NCI-H774 (cell line): ENCODE measurements around the gene LAIR2.
"Not testable (repeated sequence)": the region's sequence is repeated elsewhere in the genome, so short reads cannot be mapped to it uniquely, and the experiment has no call there.

Experiments used
- DNase-seq: peaks from one replicate; lab custom pipeline; 2025; lab: John Stamatoyannopoulos, UW

Gene LAIR2

DNA sequence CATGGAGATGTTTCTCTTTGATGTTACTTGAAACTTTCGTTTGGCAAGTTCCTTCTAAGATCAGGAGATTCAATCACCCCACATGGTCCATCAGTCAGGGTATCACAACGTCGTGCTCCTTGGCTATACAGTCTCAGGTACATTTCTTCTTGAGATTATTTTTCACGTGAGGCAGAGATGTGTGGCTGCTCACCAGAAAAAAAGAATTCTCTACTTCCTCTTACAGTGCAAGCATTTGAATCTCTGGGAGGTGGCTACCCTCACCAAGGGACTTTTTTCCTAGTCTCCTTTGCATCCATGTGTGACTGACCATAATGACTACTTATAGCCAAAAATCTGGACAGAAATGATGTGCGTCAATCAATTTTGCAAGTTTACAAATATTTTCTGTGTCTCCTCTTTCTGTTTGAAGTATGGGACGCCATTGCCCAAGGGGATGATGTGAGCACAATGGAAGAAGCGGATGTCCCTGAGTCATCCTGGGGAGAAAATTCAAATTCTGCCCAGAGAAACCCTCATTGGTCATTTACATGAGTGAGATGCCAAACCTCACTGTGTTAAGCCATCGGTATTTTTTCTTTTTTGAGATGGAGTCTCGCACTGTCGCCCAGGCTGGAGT is 8.6 kb upstream of the LAIR2 start:
- no peak for DNase-seq

GRCh38 chr19:54495284-54495683 is 7.3 kb upstream of the LAIR2 start:
- DNase-seq: not testable (repeated sequence)

DNA sequence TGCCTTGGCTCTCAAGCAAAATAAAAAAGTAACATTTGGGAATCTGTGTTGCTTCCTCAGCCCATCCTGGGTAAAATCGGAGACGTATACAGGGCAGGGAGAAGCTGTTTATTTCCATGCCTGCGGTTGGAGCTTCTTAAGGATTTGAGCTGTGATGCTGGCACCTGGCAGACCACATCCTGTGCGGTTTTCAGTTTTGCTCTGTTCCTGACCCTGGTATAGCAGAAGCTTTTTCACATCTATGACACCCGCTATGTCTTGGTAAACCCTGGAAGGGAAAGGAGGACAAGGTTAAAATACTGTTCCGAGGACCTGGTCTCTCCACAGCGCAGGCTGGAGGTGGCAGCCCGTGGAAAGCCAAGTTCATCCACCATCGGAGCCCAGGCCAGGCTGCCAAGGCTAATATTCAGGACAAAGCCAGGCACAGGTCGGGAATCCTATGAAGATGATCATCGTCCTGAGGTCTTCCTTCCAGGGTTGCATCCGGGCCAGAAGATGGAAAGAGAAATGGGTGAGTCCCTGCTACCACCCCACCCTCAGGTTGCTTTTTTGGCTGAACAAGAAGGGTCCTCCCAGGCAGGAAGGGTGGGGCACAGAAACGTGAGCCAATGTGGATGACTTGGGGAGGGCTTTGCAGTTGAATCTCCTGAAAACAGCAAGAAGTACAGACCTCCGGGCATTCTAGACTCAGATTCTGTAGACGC is 4.7 kb upstream of the LAIR2 start:
- not testable (repeated sequence) for DNase-seq

DNA sequence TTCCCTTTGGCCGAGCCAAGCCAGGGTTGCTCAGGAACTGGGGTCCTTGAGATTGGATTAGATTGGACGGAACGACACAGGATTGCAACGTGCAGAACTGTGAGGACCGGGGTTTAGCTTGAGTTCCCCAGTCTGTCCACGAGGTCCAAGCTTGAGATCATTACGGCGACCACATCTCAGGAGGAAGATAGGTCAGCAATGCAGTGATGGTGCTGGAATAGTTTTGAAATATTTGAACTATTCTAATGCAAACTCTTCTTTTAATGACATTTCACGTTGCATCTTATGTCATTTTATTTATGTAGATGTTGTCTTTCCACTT is 4.2 kb upstream of the LAIR2 start:
- not testable (repeated sequence) for DNase-seq

DNA sequence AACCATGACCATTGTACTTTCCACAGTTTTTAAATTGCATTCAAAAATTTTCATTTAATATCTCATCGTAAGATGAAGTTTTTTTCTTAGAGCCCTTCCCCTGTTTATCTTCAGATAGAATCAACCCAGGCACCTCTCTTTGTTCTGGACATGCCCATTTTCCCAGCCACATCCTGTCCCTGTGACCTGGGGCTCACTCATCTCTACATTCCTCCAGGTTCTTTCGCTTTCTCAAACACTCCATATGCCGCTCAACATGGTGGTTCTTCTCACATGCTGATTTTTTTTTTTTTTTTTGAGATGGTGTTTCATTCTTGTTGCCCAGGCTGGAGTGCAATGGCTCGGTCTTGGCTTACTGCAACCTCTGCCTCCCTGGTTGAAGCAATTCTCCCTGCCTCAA is 2.9 kb downstream of the LAIR2 start:
- DNase-seq: not testable (repeated sequence)

DNA sequence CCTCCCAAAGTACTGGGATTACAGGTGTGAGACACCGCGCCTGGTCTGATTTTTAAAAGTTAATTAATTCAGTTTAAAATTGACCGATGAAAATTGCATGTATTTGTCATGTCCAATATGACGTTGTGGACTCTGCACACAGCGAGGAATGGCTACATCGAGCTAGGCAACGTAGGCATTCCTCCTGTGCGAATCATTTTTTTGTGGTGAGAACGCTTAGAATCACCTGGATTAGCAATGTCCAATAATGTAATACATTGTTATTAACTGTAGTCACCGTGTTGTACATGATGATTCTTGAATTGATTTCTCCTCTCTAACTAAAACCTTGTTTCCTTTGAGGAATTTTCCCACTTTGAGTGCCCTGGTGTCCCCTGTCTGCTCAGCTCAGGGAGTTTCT is 3.4 kb downstream of the LAIR2 start:
- no peak for DNase-seq

- DNase-seq: not testable (repeated sequence)
These were observed 4.5 kb downstream of the LAIR2 start for GRCh38 chr19:54507038-54507717.

DNA sequence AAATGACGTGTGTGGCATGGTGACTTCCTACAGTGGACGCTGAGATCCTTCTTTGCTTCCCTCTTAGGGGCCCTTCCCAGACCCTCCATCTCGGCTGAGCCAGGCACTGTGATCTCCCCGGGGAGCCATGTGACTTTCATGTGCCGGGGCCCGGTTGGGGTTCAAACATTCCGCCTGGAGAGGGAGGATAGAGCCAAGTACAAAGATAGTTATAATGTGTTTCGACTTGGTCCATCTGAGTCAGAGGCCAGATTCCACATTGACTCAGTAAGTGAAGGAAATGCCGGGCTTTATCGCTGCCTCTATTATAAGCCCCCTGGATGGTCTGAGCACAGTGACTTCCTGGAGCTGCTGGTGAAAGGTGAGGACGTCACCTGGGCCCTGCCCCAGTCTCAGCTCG is 5.2 kb downstream of the LAIR2 start:
- DNase-seq: no peak

DNA sequence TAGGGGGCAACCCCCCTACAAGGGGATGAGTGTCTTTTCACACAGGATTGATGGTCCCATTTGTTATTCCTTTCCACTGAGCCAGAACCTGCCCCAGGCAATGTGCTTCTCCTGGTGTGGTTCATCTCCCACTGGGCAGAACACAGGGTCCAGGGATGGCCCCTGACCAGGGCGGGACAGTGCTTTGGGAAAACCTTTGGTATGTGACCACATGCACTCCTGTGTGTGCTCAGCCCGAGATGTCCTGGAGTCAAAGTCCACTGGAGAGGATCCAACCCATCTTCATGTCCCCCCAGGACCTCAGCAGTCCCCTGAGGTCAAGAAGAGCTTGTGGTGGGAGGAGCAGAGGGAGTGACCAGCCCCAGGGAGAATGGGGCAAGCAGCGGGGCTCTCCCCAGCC is 5.9 kb downstream of the LAIR2 start:
- not testable (repeated sequence) for DNase-seq

- not testable (repeated sequence) for DNase-seq
These were observed 6.7 kb downstream of the LAIR2 start for GRCh38 chr19:54509200-54509940.

DNA sequence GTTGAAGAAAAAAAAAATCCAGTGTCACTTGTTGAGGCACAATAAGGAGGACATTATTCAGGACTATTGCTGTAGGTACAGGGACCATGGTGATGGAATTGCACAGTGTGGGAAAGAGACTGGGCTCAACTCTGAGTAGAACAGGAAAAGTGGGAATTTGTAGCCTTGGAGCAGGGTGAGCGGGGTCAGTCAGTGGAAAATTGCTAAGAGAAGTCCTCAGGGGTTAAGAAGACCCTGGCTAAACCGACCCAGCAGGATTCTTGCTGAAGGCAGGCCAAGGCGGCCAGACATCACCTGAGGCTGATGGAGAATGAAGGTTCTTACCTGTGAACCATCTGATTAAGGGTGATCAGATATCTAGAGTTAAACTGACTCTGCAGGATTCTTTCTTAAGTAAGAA is 12.5 kb downstream of the LAIR2 start:
- DNase-seq: no peak

GRCh38 chr19:54517483-54517882 is 14.9 kb downstream of the LAIR2 start:
- no peak for DNase-seq

DNA sequence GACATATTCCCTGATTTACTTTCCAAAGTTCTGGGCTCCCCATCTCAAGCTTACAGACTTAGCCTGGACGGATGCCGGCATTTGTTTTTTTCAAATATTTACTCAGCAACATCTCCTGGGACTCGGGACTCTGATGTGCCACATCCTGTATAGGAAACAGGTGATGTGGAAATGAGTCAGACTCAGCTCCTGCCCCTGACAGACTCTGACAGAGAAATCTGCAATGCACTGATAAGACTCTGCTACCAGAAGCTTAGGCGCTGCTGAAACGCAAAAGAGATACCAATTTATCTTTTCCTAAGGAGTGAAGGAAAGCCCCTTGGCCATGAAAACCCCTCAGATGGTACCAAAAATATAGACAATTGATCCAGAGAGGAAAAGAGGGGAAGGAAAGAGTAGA is 16.2 kb downstream of the LAIR2 start:
- DNase-seq: no peak

GRCh38 chr19:54521022-54521859 is 18.6 kb downstream of the LAIR2 start:
- DNase-seq: no peak

- DNase-seq: no peak
These were observed 19.4 kb downstream of the LAIR2 start for GRCh38 chr19:54521860-54522513.

DNA sequence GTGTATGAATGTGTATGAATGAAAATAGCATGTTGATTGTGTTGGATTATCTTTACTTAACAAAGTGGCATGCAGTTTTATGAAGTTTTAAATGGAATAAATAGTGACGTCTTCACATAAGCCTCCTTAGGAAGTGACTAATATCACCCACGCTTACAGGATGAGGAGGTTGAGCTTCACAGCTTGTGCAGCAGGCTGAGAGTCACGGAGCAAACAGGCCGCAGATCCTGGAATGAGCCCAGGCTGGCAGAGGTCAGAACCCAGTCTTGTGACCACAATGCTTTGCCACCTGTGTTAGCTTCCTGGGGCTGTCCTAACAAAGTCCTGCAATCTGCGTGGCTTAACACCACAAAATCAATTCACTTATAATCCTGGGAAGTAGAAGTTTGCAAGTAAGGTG is 20.8 kb downstream of the LAIR2 start:
- no peak for DNase-seq

GRCh38 chr19:54525636-54526035 is 23.0 kb downstream of the LAIR2 start:
- no peak for DNase-seq

DNA sequence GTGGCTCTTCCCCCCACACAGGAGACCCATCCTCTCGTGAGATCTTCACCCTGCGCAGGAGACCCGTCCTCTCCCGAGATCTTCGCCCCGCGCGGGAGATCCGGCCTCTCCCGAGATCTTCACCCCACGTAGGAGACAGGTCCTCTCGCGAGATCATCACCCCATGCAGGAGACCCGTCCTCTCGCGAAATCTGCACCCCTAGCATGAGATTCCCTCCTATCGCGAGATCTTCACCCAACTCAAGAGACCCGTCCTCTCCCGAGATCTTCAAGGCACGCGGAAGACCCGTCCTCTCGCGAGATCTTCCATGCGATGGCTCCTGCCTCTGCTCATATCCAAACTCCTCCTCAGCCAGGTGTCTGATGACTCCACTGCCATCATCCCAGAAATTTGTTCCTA is 24.3 kb downstream of the LAIR2 start:
- DNase-seq: no peak

GRCh38 chr19:54530866-54531265 is 28.2 kb downstream of the LAIR2 start:
- DNase-seq: no peak

DNA sequence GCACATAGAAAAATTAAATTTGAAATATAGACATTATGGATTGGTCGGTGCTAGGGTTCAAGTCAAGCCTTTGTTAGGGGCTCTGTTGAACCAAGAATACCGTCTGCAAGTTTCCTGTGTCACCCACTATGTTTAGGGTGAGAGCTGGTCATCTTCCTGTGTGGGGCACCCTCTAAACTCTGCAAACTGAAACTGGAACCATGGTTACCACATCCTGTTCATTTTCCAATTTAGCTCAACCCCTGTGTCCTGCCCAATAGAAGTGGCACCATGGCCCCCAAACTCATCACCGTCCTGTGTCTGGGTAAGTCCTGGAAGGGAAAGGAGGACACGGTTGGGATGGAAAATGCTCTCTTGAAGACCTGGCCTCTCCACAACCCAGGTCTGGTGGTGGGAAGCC is 29.9 kb downstream of the LAIR2 start:
- DNase-seq: no peak

- DNase-seq: no peak
These were observed 30.8 kb downstream of the LAIR2 start for GRCh38 chr19:54533476-54533875.
